Activated CD8-positive, alpha-beta memory T cell treated with anti-CD3 and anti-CD28 coated beads for 36 hours (primary cell): Measurements from ENCODE around the gene PHKA2. TPM values are rescaled to one million over a fixed set of nuclear protein-coding genes. Genes with fewer than 3 reads are reported as not detected.
"Not testable (repeated sequence)": the region's sequence is repeated elsewhere in the genome, so short reads cannot be mapped to it uniquely, and the experiment has no call there.

Source experiments
- CTCF ChIA-PET: fragments of 350-600 bp; sonication (Branson Sonifier 250); formaldehyde crosslinking; loops from one replicate; lab custom pipeline; 2021; ENCODE audit warnings: antibody characterized with exemption; lab: Charles Lee
- POLR2A ChIA-PET: fragments of 350-600 bp; sonication (Branson Sonifier 250); formaldehyde crosslinking; loops from one replicate; lab custom pipeline; 2021; ENCODE audit warnings: antibody characterized with exemption; lab: Charles Lee
- total RNA-seq, 2 experiments: library from RNA; stranded (reverse); gene quantifications; one replicate each; pipeline ENCODE4 v1.2.3, GENCODE V29; 2021

PHKA2 gene
- total RNA-seq, 2 experiments from 2014 or later = 17.7 to 18.0 TPM

DNA sequence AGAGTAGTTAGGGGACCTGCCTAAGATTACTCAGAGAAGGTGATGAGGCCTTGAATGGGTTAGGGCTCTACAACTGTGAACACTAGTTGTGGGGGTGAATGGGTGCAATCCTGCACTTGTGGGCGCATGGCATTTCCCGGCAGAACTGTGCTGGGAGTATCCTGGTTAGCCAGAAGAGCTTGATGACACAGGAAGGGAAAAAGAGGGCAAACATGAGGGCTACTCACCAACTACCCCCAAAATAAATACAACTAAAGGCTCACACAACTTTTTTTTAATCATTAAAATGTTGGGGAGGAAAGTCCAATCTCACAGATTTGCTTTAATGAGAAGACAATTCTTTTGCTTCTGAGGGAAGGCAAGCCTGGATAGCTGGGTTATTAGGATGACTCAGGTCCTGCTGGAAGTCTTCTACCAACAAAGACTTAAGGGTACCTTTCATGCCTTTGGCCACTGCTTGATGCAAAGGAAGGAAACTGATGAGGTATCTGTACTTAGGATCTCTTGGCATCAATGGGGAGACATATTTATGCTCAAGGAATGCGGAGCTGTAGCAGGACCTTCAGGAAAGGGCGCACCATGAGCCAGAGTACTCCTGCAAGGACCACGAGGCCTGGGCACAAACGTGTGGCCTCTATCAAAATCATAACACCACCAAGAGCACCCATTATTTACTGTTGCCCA lies 2.6 kb downstream of the PHKA2 start:
- CTCF ChIA-PET = no interaction called here
- POLR2A ChIA-PET = no interaction called here

DNA sequence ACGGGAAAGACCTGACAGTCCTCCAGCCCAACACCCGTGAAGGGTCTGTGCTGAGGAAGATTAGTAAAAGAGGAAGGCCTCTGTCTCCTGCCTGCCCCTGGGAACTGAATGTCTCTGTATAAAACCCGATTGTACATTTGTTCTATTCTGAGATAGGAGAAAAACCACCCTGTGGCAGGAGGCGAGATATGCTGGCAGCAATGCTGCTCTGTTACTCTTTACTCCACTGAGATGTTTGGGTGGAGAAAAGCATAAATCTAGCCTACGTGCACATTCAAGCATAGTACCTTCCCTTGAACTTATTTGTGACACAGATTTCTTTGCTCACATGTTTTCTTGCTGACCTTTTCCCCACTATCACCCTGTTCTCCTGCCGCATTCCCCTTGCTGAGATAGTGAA lies 3.7 kb downstream of the PHKA2 start:
- POLR2A ChIA-PET, CTCF ChIA-PET: not testable (repeated sequence)

DNA sequence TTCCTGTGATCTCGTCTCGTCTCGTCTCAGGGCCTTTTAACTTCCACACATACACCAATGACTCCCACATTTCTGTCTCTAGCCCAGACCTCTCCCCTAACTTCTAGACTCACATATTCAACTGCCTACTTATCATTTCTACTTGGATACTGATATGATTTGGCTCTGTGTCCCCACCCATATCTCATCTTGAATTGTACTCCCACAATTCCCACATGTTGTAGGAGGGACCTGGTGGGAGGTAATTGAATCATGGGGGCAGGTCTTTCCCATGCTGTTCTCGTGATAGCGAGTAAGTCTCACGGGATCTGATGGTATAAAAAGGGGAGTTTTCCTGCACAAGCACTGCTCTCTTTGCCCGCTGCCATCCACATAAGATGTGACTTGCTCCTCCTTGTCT lies 8.9 kb downstream of the PHKA2 start:
- CTCF ChIA-PET = interaction anchor here (0.7 kb wide), 1 partner anchor 324 kb away, joined by 4 read pairs; no protein-coding TSS in a partner anchor
- POLR2A ChIA-PET = no interaction called here

DNA sequence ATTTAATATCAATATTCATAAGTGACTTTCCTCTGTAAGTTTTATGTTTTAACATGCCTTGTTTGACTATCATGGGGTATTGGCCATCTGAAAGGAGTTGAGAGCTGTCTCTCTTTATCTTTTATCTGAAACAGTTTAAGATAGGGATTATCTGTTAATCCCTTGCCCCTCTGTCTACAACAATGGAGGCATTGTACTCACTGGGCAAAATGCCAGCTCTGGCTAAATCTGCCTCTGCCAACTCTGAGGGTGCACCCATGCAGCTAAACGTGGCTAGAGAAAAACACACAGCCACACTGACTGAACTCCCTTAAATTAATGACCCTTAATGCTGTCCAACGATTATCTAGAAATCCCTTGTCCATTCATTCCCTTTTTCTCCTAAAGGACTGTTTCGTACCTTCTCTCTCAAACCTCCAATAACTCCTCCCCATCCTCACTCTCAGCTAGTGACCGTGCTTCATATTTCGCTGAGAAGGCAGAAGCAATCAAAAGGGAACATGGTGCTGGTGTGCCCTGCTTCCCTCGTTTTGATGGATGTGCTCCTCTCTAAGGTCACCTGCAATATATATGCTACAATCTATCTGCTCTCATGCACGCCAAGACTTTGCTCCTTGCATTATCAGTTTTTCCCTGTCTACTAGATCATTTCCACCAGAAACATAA lies 10.3 kb downstream of the PHKA2 start:
- ChIA-PET POLR2A (no interaction called here), CTCF (no interaction called here)

DNA sequence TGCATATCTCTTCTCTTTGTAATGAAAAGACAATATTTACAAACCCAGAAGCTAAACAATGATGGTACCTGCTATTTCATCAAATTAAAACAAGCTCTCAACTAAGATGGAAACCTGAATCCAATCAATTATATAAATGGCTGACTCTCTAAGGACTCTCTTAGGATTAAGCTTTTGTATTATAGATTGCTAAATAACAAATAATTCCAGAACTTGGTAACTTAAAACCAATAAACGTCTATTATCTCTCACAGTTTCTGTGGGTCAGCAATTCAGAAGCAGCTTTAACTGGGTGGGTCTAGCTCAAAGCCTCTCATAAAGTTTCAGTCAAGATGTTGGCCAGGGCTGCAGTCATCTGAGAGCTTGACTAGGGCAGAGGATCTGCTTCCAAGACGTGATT lies 12.4 kb downstream of the PHKA2 start:
- POLR2A ChIA-PET = no interaction called here
- CTCF ChIA-PET = no interaction called here

DNA sequence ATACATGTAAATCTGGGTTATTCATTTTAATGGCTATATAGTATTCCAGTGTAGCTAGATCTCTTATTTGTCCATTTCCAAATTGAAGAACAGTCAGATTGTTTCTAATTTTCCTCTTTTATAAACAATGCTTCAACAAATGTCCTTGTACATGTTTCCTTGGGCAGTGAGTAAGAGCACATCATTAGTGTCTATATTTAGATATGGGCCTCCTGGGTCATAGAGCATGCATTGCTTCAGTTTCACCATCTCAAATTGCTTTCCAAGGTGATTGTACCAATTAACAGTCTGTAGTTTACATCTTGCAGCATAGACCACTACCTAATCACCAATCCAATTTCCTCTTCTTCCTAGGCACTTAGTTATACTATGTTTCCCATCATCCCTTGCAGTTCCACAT lies 13.4 kb downstream of the PHKA2 start:
- ChIA-PET POLR2A (no interaction called here), CTCF (no interaction called here)

DNA sequence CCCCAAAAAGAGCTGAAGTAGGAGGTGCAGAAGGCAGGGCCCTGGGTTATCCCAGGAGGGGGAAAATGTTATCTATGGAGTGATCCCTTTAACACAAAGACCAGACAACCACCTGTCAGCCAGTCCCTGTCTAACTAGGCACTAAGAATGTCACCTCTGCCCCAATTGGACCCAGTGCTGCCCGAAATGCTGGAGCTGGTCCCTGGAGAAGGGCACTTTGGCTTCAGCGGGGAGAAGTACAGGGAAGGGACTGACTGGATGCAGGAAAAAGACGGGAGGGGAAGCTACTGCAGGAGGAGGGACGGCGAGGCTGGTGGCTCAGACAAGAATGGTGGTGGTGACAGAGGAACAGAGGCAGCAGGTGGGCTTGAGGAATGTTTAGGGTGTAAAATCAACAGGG lies 17.3 kb downstream of the PHKA2 start:
- CTCF ChIA-PET = no interaction called here
- POLR2A ChIA-PET = no interaction called here

DNA sequence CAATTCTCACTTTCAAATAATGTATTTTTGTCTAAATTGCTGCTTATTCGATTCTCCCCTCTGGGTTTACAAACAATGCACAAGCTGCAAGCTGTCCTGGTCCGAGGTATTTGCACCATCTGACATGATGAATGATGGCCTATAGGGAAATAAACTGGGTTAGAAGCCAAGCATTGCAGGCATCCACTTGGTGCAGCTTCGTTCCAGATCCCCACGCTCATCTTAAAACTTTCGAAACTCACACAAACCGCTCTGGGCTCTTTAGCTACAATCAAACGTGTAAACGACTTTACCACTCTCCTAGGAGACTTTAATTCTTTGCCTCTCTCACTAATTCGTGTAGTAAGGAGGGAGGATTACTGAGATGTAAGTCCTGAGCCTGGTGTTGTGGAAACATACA lies 19.0 kb downstream of the PHKA2 start:
- CTCF ChIA-PET = no interaction called here

DNA sequence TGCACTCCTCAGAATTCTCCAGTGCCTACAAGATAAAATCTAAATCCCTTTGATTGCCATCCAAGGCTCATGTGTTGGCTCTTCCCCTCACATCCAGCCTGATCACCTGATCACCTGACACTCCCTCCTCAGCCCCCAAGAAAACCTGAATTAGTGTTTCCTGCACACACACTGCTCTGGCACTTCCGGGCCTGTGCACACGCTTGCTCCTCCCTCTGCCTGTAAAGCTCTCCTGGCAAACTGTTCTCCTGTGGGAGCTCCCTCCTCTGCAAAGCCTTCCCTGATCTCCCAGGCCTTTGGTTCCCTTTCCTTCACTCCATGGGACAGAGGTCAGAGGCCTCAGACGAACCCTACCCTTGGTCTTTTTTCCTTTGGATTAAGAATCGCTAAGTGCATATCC lies 19.9 kb downstream of the PHKA2 start:
- POLR2A ChIA-PET = no interaction called here

More for the DNA sequence above, 19.0 kb downstream of the PHKA2 start:
- POLR2A ChIA-PET = no interaction called here

DNA sequence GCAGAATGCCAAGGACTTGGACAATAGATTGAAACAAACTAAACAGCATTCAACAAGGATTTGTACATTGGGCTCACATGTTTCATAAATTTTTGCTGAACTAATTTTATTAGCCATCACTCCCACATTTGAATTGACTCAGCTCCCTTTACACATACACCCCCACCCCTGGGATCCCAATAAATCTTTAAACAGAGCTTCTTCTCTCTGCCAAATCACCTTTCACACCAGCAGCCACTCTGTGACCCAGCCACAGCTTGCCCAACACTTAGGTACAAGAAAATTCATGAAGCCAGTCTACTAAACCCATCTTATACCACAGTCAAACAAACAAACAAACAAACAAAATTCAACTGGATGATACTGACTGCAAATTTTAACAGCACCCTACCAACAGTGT lies 21.6 kb downstream of the PHKA2 start:
- ChIA-PET POLR2A (no interaction called here), CTCF (no interaction called here)

More for the DNA sequence above, 19.9 kb downstream of the PHKA2 start:
- CTCF ChIA-PET = no interaction called here

DNA sequence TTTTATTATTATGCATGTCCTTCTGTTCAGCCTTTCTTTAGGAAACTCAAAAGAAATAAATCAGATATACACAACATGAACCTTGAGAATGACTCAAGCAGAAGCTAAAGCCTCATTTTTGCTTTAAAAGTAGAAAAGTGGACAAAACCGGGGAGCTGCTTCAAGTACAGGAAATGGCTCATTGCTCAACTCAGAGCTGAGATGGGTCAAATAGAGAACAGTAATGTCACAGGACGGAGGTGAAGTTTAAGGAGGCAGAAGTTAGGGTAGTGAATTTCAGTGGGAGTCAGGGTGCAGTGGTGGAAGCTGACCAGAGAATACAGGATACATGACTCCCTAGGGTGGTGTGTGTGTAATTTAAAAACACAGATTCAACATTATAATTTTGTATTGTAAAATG lies 22.2 kb downstream of the PHKA2 start:
- ChIA-PET POLR2A (no interaction called here), CTCF (no interaction called here)

DNA sequence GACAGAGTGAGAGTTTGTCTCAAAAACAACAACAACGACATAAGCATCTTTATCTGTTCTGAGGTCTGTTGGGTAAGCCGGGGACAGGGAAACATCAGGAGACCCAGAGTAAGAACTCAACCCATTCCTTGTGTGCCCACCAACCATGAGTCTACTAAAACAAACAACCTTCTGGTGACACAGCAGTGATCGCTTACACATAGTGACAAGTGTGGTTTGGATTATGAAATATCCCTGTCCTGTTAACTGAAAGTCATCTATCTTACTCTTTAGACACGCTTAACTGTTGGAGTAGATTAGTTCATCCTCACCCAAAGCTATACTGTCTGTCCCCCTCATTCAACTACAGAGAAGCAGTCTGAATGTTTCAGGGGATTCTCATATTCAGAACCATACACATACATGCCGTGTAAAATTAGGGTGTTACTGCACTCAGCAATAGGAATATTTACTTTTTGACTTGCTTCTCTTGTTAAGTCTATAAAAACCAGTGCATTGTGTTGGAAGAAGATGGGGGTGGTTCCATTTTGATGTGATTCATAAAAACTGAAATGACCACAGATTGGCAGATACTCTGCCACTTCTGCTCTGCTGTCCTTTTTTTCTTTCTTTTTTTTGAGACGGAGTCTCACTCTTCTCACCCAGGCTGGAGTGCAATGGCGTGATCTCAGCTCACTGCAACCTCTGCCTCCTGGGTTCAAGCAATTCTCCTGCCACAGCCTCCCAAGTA lies 27.4 kb downstream of the PHKA2 start:
- ChIA-PET POLR2A (no interaction called here), CTCF (no interaction called here)

DNA sequence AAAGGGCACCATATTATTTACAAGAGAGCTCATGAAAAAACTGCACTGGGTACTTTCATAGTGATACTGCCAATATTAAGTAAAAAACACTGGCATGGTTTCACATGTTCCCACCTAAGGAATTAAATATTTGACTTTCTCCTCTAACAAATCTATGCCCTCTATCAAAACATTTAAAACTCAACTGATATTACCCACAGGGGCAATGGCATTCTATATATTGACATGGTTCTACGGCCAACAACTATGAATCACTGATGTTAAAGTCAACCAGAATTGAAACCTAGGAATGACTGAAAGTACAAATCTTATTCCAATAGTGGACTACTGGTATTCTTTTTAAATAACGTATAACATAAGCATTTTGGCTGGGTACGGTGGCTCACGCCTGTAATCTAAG lies 28.2 kb downstream of the PHKA2 start:
- CTCF ChIA-PET = no interaction called here

DNA sequence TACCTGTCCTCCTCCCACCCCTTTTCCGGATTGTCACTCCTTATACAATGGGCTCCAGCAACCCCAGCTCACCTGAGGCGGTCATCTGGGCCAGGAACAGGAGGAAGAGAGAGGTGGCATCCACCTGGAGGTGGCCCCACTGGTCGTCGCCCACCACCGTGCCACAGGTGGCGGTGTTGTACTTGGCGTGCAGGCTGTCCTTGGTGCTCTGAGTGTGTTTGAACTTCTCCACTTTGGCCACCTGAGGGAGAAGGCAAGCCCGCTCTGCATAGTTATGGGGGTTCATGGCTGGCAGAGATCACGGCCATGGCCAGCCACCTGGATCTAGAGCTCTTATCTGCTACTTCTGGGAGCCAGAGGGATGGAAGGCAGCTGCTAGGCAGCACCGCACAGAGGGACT lies 32.9 kb downstream of the PHKA2 start:
- POLR2A ChIA-PET = no interaction called here
- CTCF ChIA-PET = no interaction called here

More for the DNA sequence above, 28.2 kb downstream of the PHKA2 start:
- POLR2A ChIA-PET = no interaction called here

DNA sequence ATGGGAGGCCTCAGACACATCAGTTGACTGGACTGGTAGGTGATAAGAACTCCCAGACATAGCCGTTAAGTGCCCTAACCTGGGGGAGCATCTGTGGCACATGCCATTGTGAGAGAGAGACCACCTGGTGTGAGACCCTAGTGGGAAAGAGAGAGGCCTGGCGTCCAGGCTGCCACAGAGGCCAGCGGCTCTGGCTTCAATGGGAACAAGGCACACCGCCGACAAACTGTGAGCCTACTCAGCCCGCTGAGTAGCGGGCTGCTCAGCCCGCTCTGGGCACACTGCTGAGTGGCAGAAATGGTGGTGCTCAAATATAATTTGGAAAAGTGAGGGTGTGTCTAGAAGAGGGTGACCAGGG lies 34.0 kb downstream of the PHKA2 start:
- CTCF ChIA-PET = no interaction called here

DNA sequence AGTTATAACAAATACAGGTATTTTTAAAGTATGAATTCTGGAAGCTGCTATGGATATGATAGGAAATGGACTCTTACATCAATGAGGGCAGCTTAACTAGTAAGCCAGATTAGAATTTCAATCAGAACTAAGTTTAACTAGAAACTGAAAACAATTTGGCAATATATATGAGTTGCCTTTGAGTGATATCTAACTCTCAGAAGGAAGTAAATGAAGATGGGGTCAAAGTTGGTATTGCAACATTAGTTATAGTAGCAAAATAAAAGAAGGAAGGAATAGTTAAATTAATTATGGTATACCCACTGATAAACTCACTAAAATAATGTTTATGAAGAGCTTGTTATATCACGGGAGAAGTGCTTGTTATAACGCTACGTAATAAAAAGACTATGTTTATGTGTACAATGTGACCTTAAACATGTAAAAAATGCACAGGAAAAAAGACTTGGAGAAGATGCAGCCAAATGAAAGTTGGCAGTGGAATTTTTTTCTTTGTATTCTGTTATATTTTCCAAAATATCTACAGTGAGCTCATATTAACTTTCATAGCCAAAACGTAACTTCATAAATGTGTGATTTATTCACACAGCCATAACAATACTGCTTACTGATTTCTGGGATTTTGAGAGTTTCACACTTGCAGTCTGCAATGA lies 34.5 kb downstream of the PHKA2 start:
- ChIA-PET CTCF (no interaction called here), POLR2A (no interaction called here)

More for the DNA sequence above, 34.0 kb downstream of the PHKA2 start:
- POLR2A ChIA-PET = no interaction called here

DNA sequence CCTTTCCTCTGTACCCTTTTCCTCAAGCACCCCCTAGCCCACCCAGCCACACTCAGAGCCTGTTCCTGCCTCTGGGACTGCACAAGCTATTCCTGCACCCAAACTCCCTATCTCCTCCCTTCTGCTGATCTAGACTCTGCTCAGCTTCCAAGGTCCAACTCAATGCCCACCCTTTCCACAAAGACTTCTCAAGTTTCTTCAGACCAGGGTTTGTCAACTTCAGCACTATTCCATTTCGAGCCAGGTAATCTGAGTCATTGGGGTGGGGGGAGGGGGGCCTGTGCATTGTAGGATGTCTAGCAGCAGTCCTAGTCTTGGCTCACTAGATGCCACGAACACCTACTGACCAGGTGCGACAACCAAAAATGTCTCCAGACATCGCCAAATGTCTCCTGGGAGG lies 37.3 kb downstream of the PHKA2 start:
- ChIA-PET CTCF (no interaction called here), POLR2A (no interaction called here)

DNA sequence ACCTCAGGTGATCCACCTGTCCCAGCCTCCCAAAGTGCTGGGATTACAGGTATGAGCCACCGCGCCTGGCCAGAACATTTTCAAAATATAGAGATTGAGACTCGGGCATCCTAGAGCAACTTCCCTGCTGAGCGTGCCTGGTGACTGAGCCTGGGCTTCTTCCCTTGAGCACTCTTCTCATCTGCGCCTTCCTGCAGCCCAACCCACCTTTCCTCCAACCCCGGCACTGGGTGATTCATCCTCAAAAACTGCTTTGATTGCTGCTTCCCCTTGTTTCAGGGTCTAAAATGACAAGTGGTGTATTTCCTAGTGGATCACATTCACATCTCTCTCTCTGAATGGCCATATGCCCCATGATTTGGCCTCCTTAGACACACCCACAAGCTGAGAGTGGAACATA lies 37.8 kb downstream of the PHKA2 start:
- POLR2A ChIA-PET = no interaction called here
- CTCF ChIA-PET = no interaction called here

DNA sequence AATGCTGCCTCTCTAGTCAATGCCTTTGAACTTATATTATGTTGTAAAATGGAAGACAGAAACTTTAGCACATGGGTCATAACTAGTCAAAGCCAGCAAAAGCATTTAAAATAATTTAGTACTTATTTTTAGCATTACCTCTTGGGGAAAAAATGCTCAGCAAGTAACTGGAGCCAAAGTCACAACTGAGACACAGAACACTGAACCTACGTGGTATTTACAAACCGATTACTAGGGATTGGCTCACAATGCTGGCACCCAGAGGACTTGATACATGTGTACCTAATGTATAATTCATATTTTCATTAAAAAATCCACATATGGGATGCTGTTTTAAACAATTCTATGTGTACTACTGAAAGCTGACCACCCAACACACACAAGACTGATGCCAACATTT lies 38.4 kb downstream of the PHKA2 start:
- CTCF ChIA-PET = no interaction called here
- POLR2A ChIA-PET = no interaction called here

DNA sequence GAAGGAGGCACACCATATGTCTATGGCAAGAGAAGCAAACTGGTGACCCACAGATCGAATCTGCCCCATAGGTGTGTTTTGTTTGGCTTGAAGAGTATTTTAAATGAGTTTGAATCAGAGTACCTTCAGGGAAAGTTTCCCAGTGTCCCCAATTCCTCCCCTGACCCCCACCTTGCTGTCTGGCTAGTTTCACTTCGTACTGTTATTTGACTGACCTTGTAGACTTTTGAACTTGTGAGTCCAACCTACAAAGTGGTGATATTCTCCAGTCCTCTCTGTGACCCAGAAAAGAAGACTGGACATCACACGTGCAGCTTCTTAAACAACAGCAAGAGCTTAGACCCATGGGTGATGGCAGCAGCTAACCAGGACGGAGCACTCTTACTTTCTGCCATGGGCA lies 39.4 kb downstream of the PHKA2 start:
- ChIA-PET POLR2A (no interaction called here), CTCF (no interaction called here)
